Neural cell (in vitro differentiated cells): ENCODE data around the gene TNK2. TPM values are rescaled to one million over a fixed set of nuclear protein-coding genes. Genes with fewer than 3 reads are reported as not detected.

Experiments used
- H2AFZ ChIP-seq: fragments of 200-600, 300-800 bp; sonication (generic), shearing (Covaris generic); 2 replicates; pipeline ENCODE4 v1.6.0; 2014; ENCODE audit warnings: low read depth, mild to moderate bottlenecking, antibody characterized with exemption, low read length, moderate library complexity
- H3F3A ChIP-seq: fragments of 200-600 bp; shearing (Covaris generic); 2 replicates; pipeline ENCODE4 v1.6.1; 2016; ENCODE audit warnings: mild to moderate bottlenecking, moderate library complexity, mixed read lengths, antibody characterized with exemption, low read length; ENCODE audit not compliant: insufficient read depth, poor library complexity, severe bottlenecking
- H3K27ac ChIP-seq: fragments of 200-600, 300-800 bp; sonication (generic), shearing (Covaris generic); 2 replicates; pipeline ENCODE4 v1.5.1; 2014; ENCODE audit warnings: mild to moderate bottlenecking, low read length, moderate library complexity
- H3K27me3 ChIP-seq: fragments of 300-800, 200-600 bp; sonication (generic), shearing (Covaris generic); 2 replicates; pipeline ENCODE4 v1.6.0; 2014; ENCODE audit warnings: mild to moderate bottlenecking, low read depth, low read length, moderate library complexity; ENCODE audit not compliant: insufficient read depth
- H3K36me3 ChIP-seq: fragments of 300-800, 200-600 bp; sonication (generic), shearing (Covaris generic); 2 replicates; pipeline ENCODE4 v1.5.1; 2014; ENCODE audit warnings: mild to moderate bottlenecking, antibody characterized with exemption, low read length, moderate library complexity; ENCODE audit not compliant: insufficient read depth
- H3K4me2 ChIP-seq: fragments of 300-800, 200-600 bp; sonication (generic), shearing (Covaris generic); 2 replicates; pipeline ENCODE4 v1.6.0; 2014; ENCODE audit warnings: mild to moderate bottlenecking, low read length
- H3K4me3 ChIP-seq: fragments of 300-800, 200-600 bp; sonication (generic), shearing (Covaris generic); 2 replicates; pipeline ENCODE4 v1.5.1; 2014; ENCODE audit warnings: mild to moderate bottlenecking, low read length, moderate library complexity
- H3K79me2 ChIP-seq: fragments of 200-600 bp; shearing (Covaris generic); replicated peaks from 2 replicates; pipeline ENCODE4 v1.6.0; 2014; ENCODE audit warnings: mild to moderate bottlenecking, low read length, moderate library complexity; ENCODE audit not compliant: insufficient read depth
- H3K9ac ChIP-seq: fragments of 300-800, 200-600 bp; sonication (generic), shearing (Covaris generic); 2 replicates; pipeline ENCODE4 v1.6.1; 2016; ENCODE audit warnings: mild to moderate bottlenecking, low read length, mixed read lengths
- H3K9me2 ChIP-seq: fragments of 200-600 bp; shearing (Covaris generic); 2 replicates; pipeline ENCODE4 v1.6.1; 2016; ENCODE audit warnings: mild to moderate bottlenecking, low read length, mixed read lengths; ENCODE audit not compliant: insufficient read depth
- H3K9me3 ChIP-seq: fragments of 200-600, 300-800 bp; sonication (generic), shearing (Covaris generic); 2 replicates; pipeline ENCODE4 v1.6.1; 2016; ENCODE audit warnings: mild to moderate bottlenecking, mixed run types, low read length, moderate library complexity, mixed read lengths
- H4K20me1 ChIP-seq: fragments of 200-600 bp; shearing (Covaris generic); 2 replicates; pipeline ENCODE4 v1.6.1; 2016; ENCODE audit warnings: mild to moderate bottlenecking, mixed run types; ENCODE audit not compliant: insufficient read depth
- CTCF ChIP-seq: fragments of 450-650 bp; IDR thresholded peaks from 2 replicates; pipeline ENCODE4 v1.5.1; 2014; ENCODE audit warnings: antibody characterized with exemption, mild to moderate bottlenecking, moderate library complexity; ENCODE audit not compliant: poor library complexity, severe bottlenecking
- EP300 ChIP-seq: fragments of 450-650 bp; conservative IDR thresholded peaks from 2 replicates; pipeline ENCODE4 v1.6.1; 2014; ENCODE audit warnings: antibody characterized with exemption, mild to moderate bottlenecking, moderate library complexity; ENCODE audit not compliant: poor library complexity, severe bottlenecking
- EZH2 ChIP-seq: fragments of 200-600, 300-800 bp; shearing (Covaris generic), sonication (generic); IDR thresholded peaks from 2 replicates; pipeline ENCODE4 v1.6.1; 2014; ENCODE audit warnings: antibody characterized with exemption, low read length, borderline replicate concordance, mild to moderate bottlenecking; ENCODE audit not compliant: insufficient read depth, poor library complexity, severe bottlenecking
- MXI1 ChIP-seq: fragments of 450-650 bp; conservative IDR thresholded peaks from 2 replicates; pipeline ENCODE4 v1.6.1; 2014; ENCODE audit warnings: antibody characterized with exemption, mild to moderate bottlenecking; ENCODE audit not compliant: poor library complexity, severe bottlenecking
- POLR2AphosphoS5 ChIP-seq: IDR thresholded peaks from 2 replicates; pipeline ENCODE4 v1.6.1; 2012
- RAD21 ChIP-seq: fragments of 450-650 bp; conservative IDR thresholded peaks from 2 replicates; pipeline ENCODE4 v1.6.1; 2014; ENCODE audit warnings: antibody characterized with exemption, mild to moderate bottlenecking, moderate library complexity
- REST ChIP-seq: IDR thresholded peaks from 2 replicates; pipeline ENCODE4 v1.6.1; 2012; ENCODE audit warnings: borderline replicate concordance
- SMC3 ChIP-seq: fragments of 450-650 bp; conservative IDR thresholded peaks from 2 replicates; pipeline ENCODE4 v1.6.1; 2014; ENCODE audit warnings: antibody characterized with exemption, mild to moderate bottlenecking, moderate library complexity; ENCODE audit not compliant: poor library complexity
- TAF1 ChIP-seq: IDR thresholded peaks from 2 replicates; pipeline ENCODE4 v1.6.1; 2012; ENCODE audit warnings: low read depth
- polyA plus RNA-seq: library from polyadenylated mRNA; depleted of rRNA; stranded (reverse); fragments of >200 nt; gene quantifications from 2 replicates; pipeline ENCODE4 v1.2.3, GENCODE V29; 2014

The TNK2 gene
- polyA plus RNA-seq, 1 donor from 2014 or later, result 16.3 TPM

GRCh38 chr3:195888311-195888761 is 20.0 kb downstream of the TNK2 start:
- Histone ChIP-seq H3F3A (no peaks in the 10 kb centered on the region), H3K9ac (no peak overlapping the region), H3K4me3 (no peak overlapping the region), H3K9me3 (no peaks in the 10 kb centered on the region), H4K20me1 (no peaks in the 10 kb centered on the region), H3K9me2 (no peaks in the 10 kb centered on the region), H3K36me3 (no peaks in the 10 kb centered on the region), H2AFZ (no peak overlapping the region), H3K27me3 (no peaks in the 10 kb centered on the region), H3K79me2 (no peaks in the 10 kb centered on the region), H3K4me2 (no peak overlapping the region), H3K27ac (no peak overlapping the region)
- TF ChIP-seq POLR2AphosphoS5, result no peak
- no peak for TF ChIP-seq SMC3
- TF ChIP-seq EZH2, result no peak
- no peak for TF ChIP-seq EP300
- TF ChIP-seq RAD21, result no peak
- no peak for TF ChIP-seq CTCF
- TF ChIP-seq REST, result no peak
- no peak for TF ChIP-seq MXI1
- TF ChIP-seq TAF1, result no peak

GRCh38 chr3:195887670-195888069 is 20.7 kb downstream of the TNK2 start:
- H3K4me2 ChIP-seq, result no peak overlapping the region
- H3K27me3 ChIP-seq, result no peaks in the 10 kb centered on the region
- H3K9me3 ChIP-seq, result no peaks in the 10 kb centered on the region
- no peaks in the 10 kb centered on the region for H3K36me3 ChIP-seq
- H3K27ac ChIP-seq, result no peak overlapping the region
- no peaks in the 10 kb centered on the region for H3K9me2 ChIP-seq
- H3K79me2 ChIP-seq, result no peaks in the 10 kb centered on the region
- TF ChIP-seq RAD21 (no peak), MXI1 (no peak), SMC3 (no peak), EZH2 (no peak), TAF1 (no peak), CTCF (no peak), REST (no peak), POLR2AphosphoS5 (no peak), EP300 (no peak)
- H3K4me3 ChIP-seq, result no peak overlapping the region
- no peak overlapping the region for H3K9ac ChIP-seq
- H2AFZ ChIP-seq, result no peak overlapping the region
- H3F3A ChIP-seq, result no peaks in the 10 kb centered on the region
- no peaks in the 10 kb centered on the region for H4K20me1 ChIP-seq
